HepG2 (cell line): ENCODE results near the gene KAZN. TPM values are rescaled to one million over a fixed set of nuclear protein-coding genes. Genes with fewer than 3 reads are reported as not detected.

ENCODE experiments used
- ATAC-seq: fragments of 200-7000 bp; cut with Tn5 transposase; 3 replicates; pipeline ENCODE4 v1.9.1; 2020; ENCODE audit warnings: mild to moderate bottlenecking, moderate library complexity
- BruUV-seq: library from RNA; stranded (reverse); fragments of 400-500 nt; replicated peaks from 2 replicates; lab custom pipeline; 2021; lab: Mats Ljungman, UMichigan
- CTCF ChIA-PET: fragments of 300-600 bp; formaldehyde crosslinking; extraction: SDS; loops from one replicate; lab custom pipeline; 2021; ENCODE audit warnings: low total read pairs, inconsistent platforms, low intra/inter-chr PET ratio; lab: Yijun Ruan, JAX
- POLR2A ChIA-PET: fragments of 350-600 bp; sonication (Branson Sonifier 250); formaldehyde crosslinking; loops from one replicate; lab custom pipeline; 2020; ENCODE audit warnings: antibody characterized with exemption, inconsistent platforms; lab: Yijun Ruan, JAX
- DNase-seq: peaks from one replicate; pipeline ENCODE4 v3.0.0-alpha.2; 2015; ENCODE audit warnings: low spot score
- FAIRE-seq: peaks from 3 replicates; lab custom pipeline; 2011; peaks lifted over from hg19 to GRCh38; lab: Jason Lieb, UNC
- H2AFZ ChIP-seq: one replicate; pipeline ENCODE4 v1.6.1; 2011; ENCODE audit warnings: low read length, inconsistent platforms
- H3K27ac ChIP-seq: fragments of 300-600 bp; 3 replicates; pipeline ENCODE4 v1.8.0; 2011; ENCODE audit warnings: mixed run types, mild to moderate bottlenecking, mixed read lengths, low read length, inconsistent platforms; ENCODE audit not compliant: insufficient read depth; ENCODE audit errors: extremely low read length
- H3K27me3 ChIP-seq, 2 experiments: fragments of 200-600 bp in 1 of 2; 2 replicates in 1 of 2; 3 replicates in 1 of 2; pipeline versions ENCODE4 v1.6.0 to v1.8.0; 2011; ENCODE audit warnings: low read length in 2 of 2, mild to moderate bottlenecking in 2 of 2, moderate library complexity in 2 of 2, inconsistent platforms in 1 of 2; ENCODE audit not compliant: insufficient read depth in 2 of 2, control insufficient read depth in 1 of 2
- H3K36me3 ChIP-seq, 2 experiments: fragments of 200-600 bp in 1 of 2; replicated peaks in 1 of 2; 2 replicates in 1 of 2; 3 replicates in 1 of 2; pipeline versions ENCODE4 v1.5.1 to v1.8.0; 2011; ENCODE audit warnings: low read length in 2 of 2, inconsistent platforms in 1 of 2; ENCODE audit not compliant: insufficient read depth in 2 of 2, control insufficient read depth in 1 of 2
- H3K4me1 ChIP-seq: 2 replicates; pipeline ENCODE4 v1.5.1; 2012; ENCODE audit warnings: low read length, inconsistent platforms; ENCODE audit not compliant: insufficient read depth
- H3K4me2 ChIP-seq: 2 replicates; pipeline ENCODE4 v1.6.0; 2011; ENCODE audit warnings: low read depth, low read length, inconsistent platforms
- H3K4me3 ChIP-seq, 3 experiments: fragments of 200-600 bp in 1 of 3; sonication (generic), shearing (Covaris generic) in 1 of 3; replicated peaks in 1 of 3; 2 replicates each; pipeline ENCODE4 v1.5.1; 2011 to 2016; ENCODE audit warnings: low read length in 3 of 3, inconsistent platforms in 2 of 3, low read depth in 2 of 3, mild to moderate bottlenecking in 2 of 3, control low read depth in 1 of 3, mixed read lengths in 1 of 3; ENCODE audit not compliant: insufficient read depth in 1 of 3
- H3K79me2 ChIP-seq: one replicate; pipeline ENCODE4 v1.6.1; 2011; ENCODE audit warnings: low read length, inconsistent platforms; ENCODE audit not compliant: insufficient read depth
- H3K9ac ChIP-seq: 2 replicates; pipeline ENCODE4 v1.6.0; 2011; ENCODE audit warnings: mild to moderate bottlenecking, low read depth, low read length, inconsistent platforms; ENCODE audit not compliant: insufficient read depth
- H3K9me3 ChIP-seq: 2 replicates; pipeline ENCODE4 v1.5.1; 2012; ENCODE audit warnings: mild to moderate bottlenecking, low read length
- H4K20me1 ChIP-seq: 2 replicates; pipeline ENCODE4 v1.6.0; 2011; ENCODE audit warnings: inconsistent platforms, mild to moderate bottlenecking, low read length, moderate library complexity; ENCODE audit not compliant: insufficient read depth
- ASH2L ChIP-seq: fragments of 300-600, 200-600 bp; sonication (generic); IDR thresholded peaks from 2 replicates; pipeline ENCODE4 v1.7.0; 2017; ENCODE audit warnings: low read depth, mild to moderate bottlenecking, moderate library complexity, mixed read lengths, low read length; ENCODE audit not compliant: insufficient read length
- FOXK1 ChIP-seq: sonication (generic); formaldehyde crosslinking; IDR thresholded peaks from 2 replicates; pipeline ENCODE4 v1.4.0; 2020; ENCODE audit warnings: low read depth, missing genetic modification reagents, borderline replicate concordance
- MYC ChIP-seq: sonication (generic); formaldehyde crosslinking; IDR thresholded peaks from 2 replicates; pipeline ENCODE4 v1.9.0; 2021; ENCODE audit warnings: missing genetic modification reagents, borderline replicate concordance
- TOE1 ChIP-seq: sonication (generic); formaldehyde crosslinking; IDR thresholded peaks from 2 replicates; pipeline ENCODE4 v1.4.0; 2020; ENCODE audit warnings: mild to moderate bottlenecking, missing genetic modification reagents
- ZNF256 ChIP-seq: sonication (generic); formaldehyde crosslinking; conservative IDR thresholded peaks from 2 replicates; pipeline ENCODE4 v1.4.0; 2020; ENCODE audit warnings: missing genetic modification reagents
- ZNF414 ChIP-seq: sonication (generic); formaldehyde crosslinking; IDR thresholded peaks from 2 replicates; pipeline ENCODE4 v1.5.0; 2020; ENCODE audit warnings: missing genetic modification reagents
- ZXDC ChIP-seq: sonication (generic); formaldehyde crosslinking; IDR thresholded peaks from 2 replicates; pipeline ENCODE4 v1.5.0; 2020; ENCODE audit warnings: mild to moderate bottlenecking, missing genetic modification reagents
- WGBS: methylation state at CpG from one replicate; pipeline ENCODE4 v1.1.6; 2017; ENCODE audit warnings: low lambda C conversion rate; 5-methylcytosine and 5-hydroxymethylcytosine counted together
- in situ Hi-C: cut with HindIII; loops from 2 replicates; pipeline ENCODE4 v1.10.0; 2017; ENCODE audit warnings: low pct_unique_long_range_greater_than_20kb; ENCODE audit not compliant: extremely low pct_ligation_motif_present
- intact Hi-C: fragments of 100-400 bp; cut with micrococcal nuclease; formaldehyde crosslinking; loops from one replicate; pipeline ENCODE4 v1.10.0; 2022; ENCODE audit not compliant: unreplicated experiment
- polyA plus RNA-seq, 8 experiments: library from polyadenylated mRNA; depleted of rRNA in 3 of 8; stranded (reverse) in 7 of 8; unstranded in 1 of 8; fragments of >200 nt; fragmentation: Illumina TruSeq in 4 of 8; extraction: Trizol in 4 of 8; gene quantifications; 2 replicates each; pipeline versions ENCODE4 v1.2.1 to v1.2.3, GENCODE V29; 2011 to 2016; ENCODE audit warnings: low read depth in 4 of 8, missing spikeins in 1 of 8, mixed read lengths in 1 of 8; ENCODE audit not compliant: insufficient read depth in 1 of 8
- total RNA-seq, 5 experiments: library from RNA; depleted of rRNA; stranded (reverse); fragments of >200 nt; fragmentation: Illumina TruSeq; extraction: Trizol; gene quantifications; 2 replicates each; pipeline ENCODE4 v1.2.3, GENCODE V29; 2016; ENCODE audit warnings: low read depth in 1 of 5

The KAZN gene
- total and polyA plus RNA-seq, 2 of the 13 experiments (the other 11 are each of a cell fraction or from before 2014, with no cell fraction given) = 10.4 to 13.5 TPM

GRCh38 chr1:15066191-15066590 lies 467.7 kb downstream of the KAZN start:
- BruUV-seq = TSS peak; percentile 34
- ChIA-PET CTCF (no interaction called here), POLR2A (no interaction called here)

More at GRCh38 chr1:15066191-15066590, 467.7 kb downstream of the KAZN start:
- H3K27ac ChIP-seq = no peak overlapping the region
- peaks cover 21 to 54% of the 10 kb centered on the region in 2 experiments; a peak in 4 of 5 replicates for H3K36me3 ChIP-seq
- in situ Hi-C loops = no loop called here
- WGBS = 95% methylated on average over 15 of the region's 15 CpGs
- FAIRE-seq (no peak), DNase-seq (no peak), ATAC-seq (no peak)
- H4K20me1 ChIP-seq = no peaks in the 10 kb centered on the region
- H3K4me3 ChIP-seq = no peak overlapping the region
- intact Hi-C loops = no loop called here
- H3K9ac ChIP-seq = no peak overlapping the region
- no peaks in the 10 kb centered on the region for H3K4me1 ChIP-seq
- H2AFZ ChIP-seq = no peak overlapping the region
- H3K79me2 ChIP-seq = no peaks in the 10 kb centered on the region
- TF ChIP-seq FOXK1 (no peak), ZXDC (CRISPR knock-in tag) (no peak), TOE1 (CRISPR knock-in tag) (no peak), ASH2L (no peak), ZNF256 (CRISPR knock-in tag) (no peak), ZNF414 (CRISPR knock-in tag) (no peak), MYC (CRISPR knock-in tag) (no peak)
- H3K27me3 ChIP-seq = no peaks in the 10 kb centered on the region
- H3K4me2 ChIP-seq = no peak overlapping the region
- H3K9me3 ChIP-seq = 0 out of 2 replicates have a peak, but pooled peaks cover 3% of the 10 kb centered on the region
